ENCODE measurements around the gene AUTS2.

- TF ChIP-seq CTCF (IDR thresholded peaks at IDR 0.05) (no peak), POLR2A (IDR thresholded peaks at IDR 0.05) (no peak), POLR2AphosphoS5 (IDR thresholded peaks at IDR 0.05) (no peak), EP300 (IDR thresholded peaks at IDR 0.05; ENCODE audit: low read depth) (no peak)
Observed at GRCh38 chr7:70005480-70005879, 407.2 kb downstream of the AUTS2 start.
